Activated naive CD4-positive, alpha-beta T cell treated with anti-CD3 and anti-CD28 coated beads, Interleukin-2, amount 50 U/mL, for 24 hours (primary cell): ENCODE results near the gene NEK5.

Experiments used
- H3K27ac Mint-ChIP-seq: one replicate; pipeline ENCODE4 v1.8.0; 2021; ENCODE audit warnings: mild to moderate bottlenecking, mixed read lengths
- H3K27me3 Mint-ChIP-seq: one replicate; pipeline ENCODE4 v1.8.0; 2021; ENCODE audit warnings: mixed read lengths
- H3K36me3 Mint-ChIP-seq: one replicate; pipeline ENCODE4 v1.8.0; 2021; ENCODE audit warnings: mixed read lengths
- H3K4me1 Mint-ChIP-seq: one replicate; pipeline ENCODE4 v1.8.0; 2021; ENCODE audit warnings: mixed read lengths
- H3K4me3 Mint-ChIP-seq: one replicate; pipeline ENCODE4 v1.8.0; 2021; ENCODE audit warnings: mild to moderate bottlenecking, mixed read lengths
- H3K9me3 Mint-ChIP-seq: one replicate; pipeline ENCODE4 v1.8.0; 2021; ENCODE audit warnings: mixed read lengths

Gene NEK5

DNA sequence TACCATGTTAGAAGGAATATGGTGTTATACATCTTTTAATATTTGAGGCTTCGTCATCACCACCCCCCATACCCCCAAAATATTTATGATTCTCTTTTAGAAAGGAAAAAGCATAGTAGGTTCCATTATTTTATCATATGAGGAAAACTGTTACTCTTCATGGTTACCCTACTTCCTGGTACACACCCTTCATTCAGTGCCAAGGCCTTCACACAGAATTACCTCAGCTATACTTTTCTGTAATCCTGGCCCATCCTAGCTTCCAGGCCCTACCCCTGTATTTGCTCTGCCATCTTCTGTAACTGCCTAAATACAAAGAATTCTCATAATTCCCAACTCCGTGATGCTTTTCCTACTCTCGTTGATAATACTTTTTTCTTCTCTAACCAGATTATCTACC lies 108.7 kb downstream of the NEK5 start:
- H3K4me1 Mint-ChIP-seq: peaks cover 35% of the 10 kb centered on the region
- no peaks in the 10 kb centered on the region for H3K27me3 Mint-ChIP-seq
- H3K27ac Mint-ChIP-seq: peak overlapping the region; percentile 68
- peaks cover 41% of the 10 kb centered on the region for H3K36me3 Mint-ChIP-seq
- H3K9me3 Mint-ChIP-seq: no peaks in the 10 kb centered on the region
- no peak overlapping the region for H3K4me3 Mint-ChIP-seq

DNA sequence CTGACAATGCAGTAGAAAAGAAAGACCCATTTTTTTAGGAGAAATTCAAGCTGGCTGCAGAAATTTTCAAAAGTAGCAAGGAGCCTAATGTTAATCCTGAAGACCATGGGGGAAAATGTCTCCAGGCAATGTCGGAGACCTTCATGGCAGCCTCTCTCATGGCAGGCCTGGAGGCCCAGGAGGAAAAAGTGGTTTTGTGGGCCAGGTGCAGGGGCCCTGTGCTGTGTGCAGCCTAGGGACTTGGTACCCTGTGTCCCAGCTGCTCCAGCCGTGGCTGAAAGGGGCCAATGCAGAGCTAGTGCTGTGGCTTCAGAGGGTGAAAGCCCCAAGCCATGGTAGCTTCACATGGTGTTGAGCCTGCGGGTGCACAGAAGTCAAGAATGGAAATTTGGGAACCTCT lies 112.6 kb downstream of the NEK5 start:
- H3K9me3 Mint-ChIP-seq: no peaks in the 10 kb centered on the region
- peaks cover 18% of the 10 kb centered on the region for H3K36me3 Mint-ChIP-seq
- H3K4me1 Mint-ChIP-seq: peaks cover 38% of the 10 kb centered on the region
- H3K27me3 Mint-ChIP-seq: no peaks in the 10 kb centered on the region
- no peak overlapping the region for H3K27ac Mint-ChIP-seq
- no peak overlapping the region for H3K4me3 Mint-ChIP-seq

GRCh38 chr13:52012512-52012836 lies 116.4 kb downstream of the NEK5 start:
- peak overlapping the region; percentile 98 for H3K4me3 Mint-ChIP-seq
- no peaks in the 10 kb centered on the region for H3K9me3 Mint-ChIP-seq
- peaks cover 5% of the 10 kb centered on the region for H3K36me3 Mint-ChIP-seq
- peak overlapping the region; percentile 88 for H3K27ac Mint-ChIP-seq
- peaks cover 5% of the 10 kb centered on the region for H3K27me3 Mint-ChIP-seq
- peaks cover 24% of the 10 kb centered on the region for H3K4me1 Mint-ChIP-seq

GRCh38 chr13:52011632-52012511 lies 117.0 kb downstream of the NEK5 start, which contains the start of gene ALG11:
TSS of gene ALG11 (plus strand) at chr13:52012398. CDS start at chr13:52012419, 21 bp downstream.
- peak within 1 kb of the TSS; percentile 98 for H3K4me3 Mint-ChIP-seq
- H3K4me1 Mint-ChIP-seq: peaks cover 23% of the 10 kb centered on the region
- no peaks in the 10 kb centered on the region for H3K9me3 Mint-ChIP-seq
- H3K27ac Mint-ChIP-seq: peak within 1 kb of the TSS; percentile 88
- H3K27me3 Mint-ChIP-seq: peaks cover 5% of the 10 kb centered on the region
- peaks cover 5% of the 10 kb centered on the region for H3K36me3 Mint-ChIP-seq

- H3K27ac Mint-ChIP-seq: peak within 1 kb of the TSS; percentile 88
- H3K4me1 Mint-ChIP-seq: peaks cover 18% of the 10 kb centered on the region
- H3K36me3 Mint-ChIP-seq: peaks cover 5% of the 10 kb centered on the region
- H3K4me3 Mint-ChIP-seq: peak within 1 kb of the TSS; percentile 98
- H3K9me3 Mint-ChIP-seq: no peaks in the 10 kb centered on the region
- peaks cover 5% of the 10 kb centered on the region for H3K27me3 Mint-ChIP-seq
These were observed 117.8 kb downstream of the NEK5 start, which contains the start of gene ATP7B for GRCh38 chr13:52010890-52011631. TSS of gene ATP7B (minus strand) at chr13:52011450. CDS start at chr13:52011337, 113 bp downstream.

GRCh38 chr13:52009946-52010345 lies 118.9 kb downstream of the NEK5 start:
- Mint-ChIP-seq H3K9me3 (no peaks in the 10 kb centered on the region), H3K36me3 (no peaks in the 10 kb centered on the region), H3K4me3 (peak overlapping the region; percentile 98), H3K27me3 (peaks cover 5% of the 10 kb centered on the region), H3K27ac (no peak overlapping the region), H3K4me1 (peaks cover 13% of the 10 kb centered on the region)

DNA sequence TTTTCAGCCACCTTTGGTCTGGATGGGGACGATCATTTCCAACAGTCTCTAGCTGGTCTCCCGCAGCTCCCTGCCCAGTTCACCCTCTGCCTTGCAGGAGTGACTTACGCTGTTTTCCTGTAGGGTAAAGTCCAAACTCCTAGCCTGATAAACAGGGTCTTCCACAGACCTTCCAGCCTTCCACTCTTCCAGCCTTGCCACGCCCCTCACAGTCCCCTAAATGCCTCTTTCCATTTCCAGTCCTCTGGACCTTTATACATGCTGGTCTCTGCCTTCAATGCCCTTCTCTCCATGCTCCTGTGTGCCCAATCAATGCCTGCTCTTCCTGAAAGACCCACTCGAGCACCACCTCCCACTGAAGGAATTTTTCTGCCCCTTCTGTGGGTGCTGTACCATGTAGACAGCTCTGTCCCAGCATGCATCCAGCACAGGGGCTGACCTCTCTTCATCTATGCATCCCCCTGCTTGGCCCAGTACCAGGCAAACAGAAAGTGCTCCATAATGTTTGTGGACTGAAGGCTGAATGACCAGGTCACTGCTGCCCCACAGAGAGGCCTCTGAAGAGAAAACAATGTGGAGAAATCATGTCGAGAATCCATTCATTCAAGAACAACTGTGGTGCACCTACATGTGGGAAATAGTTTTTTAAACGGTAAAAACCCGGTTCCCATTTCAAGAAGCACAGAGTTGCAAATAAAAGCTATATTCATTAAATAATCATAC lies 122.2 kb downstream of the NEK5 start:
- peaks cover 5% of the 10 kb centered on the region for H3K27me3 Mint-ChIP-seq
- H3K9me3 Mint-ChIP-seq: no peaks in the 10 kb centered on the region
- no peak overlapping the region for H3K4me3 Mint-ChIP-seq
- no peaks in the 10 kb centered on the region for H3K36me3 Mint-ChIP-seq
- H3K27ac Mint-ChIP-seq: no peak overlapping the region
- peaks cover 6% of the 10 kb centered on the region for H3K4me1 Mint-ChIP-seq

- no peak overlapping the region for H3K27ac Mint-ChIP-seq
- H3K36me3 Mint-ChIP-seq: no peaks in the 10 kb centered on the region
- H3K27me3 Mint-ChIP-seq: peaks cover 4% of the 10 kb centered on the region
- no peak overlapping the region for H3K4me3 Mint-ChIP-seq
- peaks cover 3% of the 10 kb centered on the region for H3K4me1 Mint-ChIP-seq
- no peaks in the 10 kb centered on the region for H3K9me3 Mint-ChIP-seq
These were observed 122.9 kb downstream of the NEK5 start for GRCh38 chr13:52005841-52006522.

- Mint-ChIP-seq H3K36me3 (no peaks in the 10 kb centered on the region), H3K27me3 (no peaks in the 10 kb centered on the region), H3K27ac (no peak overlapping the region), H3K4me1 (no peaks in the 10 kb centered on the region), H3K4me3 (no peak overlapping the region), H3K9me3 (no peaks in the 10 kb centered on the region)
These were observed 124.2 kb downstream of the NEK5 start for GRCh38 chr13:52004511-52005170.

- Mint-ChIP-seq H3K27ac (no peak overlapping the region), H3K4me3 (no peak overlapping the region), H3K9me3 (no peaks in the 10 kb centered on the region), H3K4me1 (no peaks in the 10 kb centered on the region), H3K36me3 (no peaks in the 10 kb centered on the region), H3K27me3 (no peaks in the 10 kb centered on the region)
These were observed 125.3 kb downstream of the NEK5 start for GRCh38 chr13:52003541-52003940.

GRCh38 chr13:52002361-52002760 lies 126.5 kb downstream of the NEK5 start:
- H3K27me3 Mint-ChIP-seq: no peaks in the 10 kb centered on the region
- H3K9me3 Mint-ChIP-seq: no peaks in the 10 kb centered on the region
- H3K27ac Mint-ChIP-seq: no peak overlapping the region
- H3K4me1 Mint-ChIP-seq: no peaks in the 10 kb centered on the region
- no peaks in the 10 kb centered on the region for H3K36me3 Mint-ChIP-seq
- no peak overlapping the region for H3K4me3 Mint-ChIP-seq

DNA sequence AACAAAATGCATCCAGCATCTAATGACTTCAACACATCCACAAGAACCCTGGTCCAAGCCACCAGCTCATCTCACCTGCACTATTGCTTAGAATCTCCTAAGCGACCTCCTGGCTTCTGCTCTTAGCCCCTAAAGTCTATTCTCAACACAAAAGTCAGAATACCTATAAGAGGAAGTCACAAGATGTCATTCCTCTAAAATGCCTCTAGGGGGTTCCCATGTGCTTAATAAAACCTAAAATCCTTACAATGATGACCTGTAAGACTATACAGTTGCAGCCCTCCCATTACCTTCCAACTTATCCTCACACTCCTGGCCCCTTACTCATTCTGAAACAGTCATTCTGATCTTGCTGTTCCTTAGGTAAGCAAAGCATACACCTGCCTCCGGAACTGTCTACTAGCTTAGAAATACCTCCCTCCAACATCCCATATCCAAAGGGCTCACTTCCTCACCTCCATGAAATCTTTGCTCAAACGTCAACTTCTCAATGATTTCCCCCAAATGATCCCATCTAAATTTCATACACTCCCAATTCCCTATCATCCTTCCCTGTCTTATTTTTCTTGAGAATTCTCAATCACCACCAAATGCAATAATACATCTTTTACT lies 127.6 kb downstream of the NEK5 start:
- H3K4me1 Mint-ChIP-seq: no peaks in the 10 kb centered on the region
- H3K36me3 Mint-ChIP-seq: no peaks in the 10 kb centered on the region
- no peak overlapping the region for H3K4me3 Mint-ChIP-seq
- H3K9me3 Mint-ChIP-seq: no peaks in the 10 kb centered on the region
- no peak overlapping the region for H3K27ac Mint-ChIP-seq
- H3K27me3 Mint-ChIP-seq: no peaks in the 10 kb centered on the region

DNA sequence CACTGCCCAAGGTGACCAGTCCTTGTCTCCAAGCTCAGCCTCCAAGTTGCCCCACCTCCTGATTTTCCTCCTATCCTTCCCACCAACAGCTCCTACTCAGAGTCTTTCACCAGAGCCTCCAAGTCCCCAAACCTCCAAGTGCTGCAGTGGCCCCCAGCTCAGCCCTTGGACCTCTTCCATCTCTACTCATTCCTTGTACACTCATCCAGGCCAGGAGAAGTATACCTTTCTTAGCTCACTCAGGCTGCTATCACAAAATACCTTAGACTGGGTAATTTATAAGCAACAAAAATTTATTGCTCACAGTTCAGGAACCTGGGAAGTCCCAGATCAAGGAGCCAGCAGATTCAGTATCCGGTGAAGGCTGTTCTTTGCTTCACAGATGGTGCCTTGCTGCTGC lies 129.0 kb downstream of the NEK5 start:
- Mint-ChIP-seq H3K4me3 (no peak overlapping the region), H3K4me1 (no peaks in the 10 kb centered on the region), H3K27me3 (no peaks in the 10 kb centered on the region), H3K36me3 (no peaks in the 10 kb centered on the region), H3K27ac (no peak overlapping the region), H3K9me3 (no peaks in the 10 kb centered on the region)

DNA sequence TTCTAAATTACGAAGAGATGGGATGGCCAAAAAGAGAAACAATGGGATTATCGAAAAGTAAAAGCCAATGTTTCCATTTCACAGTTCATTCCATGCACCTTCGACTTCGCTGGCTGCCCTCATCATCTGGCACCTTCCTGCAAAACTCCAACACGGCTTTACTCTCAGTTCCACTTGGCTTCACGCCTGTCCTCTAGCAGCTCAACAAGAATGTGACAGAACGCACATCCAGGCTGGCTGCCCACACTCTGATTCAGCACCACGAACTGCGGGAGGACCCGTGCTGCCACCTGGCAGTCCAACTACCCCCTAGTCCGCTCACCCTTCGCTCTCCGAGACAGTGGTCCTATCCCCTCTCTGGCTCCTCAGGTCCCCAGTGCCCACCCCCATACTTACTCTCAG lies 129.4 kb downstream of the NEK5 start:
- Mint-ChIP-seq H3K9me3 (no peaks in the 10 kb centered on the region), H3K27ac (no peak overlapping the region), H3K4me3 (no peak overlapping the region), H3K4me1 (no peaks in the 10 kb centered on the region), H3K36me3 (no peaks in the 10 kb centered on the region), H3K27me3 (no peaks in the 10 kb centered on the region)
